Activated naive CD4-positive, alpha-beta T cell treated with Interleukin-2 at 50 U/mL for 16 hours (primary cell): ENCODE measurements around the gene C4orf33.
"Not testable (repeated sequence)": the region's sequence is repeated elsewhere in the genome, so short reads cannot be mapped to it uniquely, and the experiment has no call there.

ENCODE experiments used
- DNase-seq: peaks from one replicate; pipeline ENCODE4 v3.0.0-alpha.2; 2020

Gene C4orf33, protein sequence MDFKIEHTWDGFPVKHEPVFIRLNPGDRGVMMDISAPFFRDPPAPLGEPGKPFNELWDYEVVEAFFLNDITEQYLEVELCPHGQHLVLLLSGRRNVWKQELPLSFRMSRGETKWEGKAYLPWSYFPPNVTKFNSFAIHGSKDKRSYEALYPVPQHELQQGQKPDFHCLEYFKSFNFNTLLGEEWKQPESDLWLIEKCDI

DNA sequence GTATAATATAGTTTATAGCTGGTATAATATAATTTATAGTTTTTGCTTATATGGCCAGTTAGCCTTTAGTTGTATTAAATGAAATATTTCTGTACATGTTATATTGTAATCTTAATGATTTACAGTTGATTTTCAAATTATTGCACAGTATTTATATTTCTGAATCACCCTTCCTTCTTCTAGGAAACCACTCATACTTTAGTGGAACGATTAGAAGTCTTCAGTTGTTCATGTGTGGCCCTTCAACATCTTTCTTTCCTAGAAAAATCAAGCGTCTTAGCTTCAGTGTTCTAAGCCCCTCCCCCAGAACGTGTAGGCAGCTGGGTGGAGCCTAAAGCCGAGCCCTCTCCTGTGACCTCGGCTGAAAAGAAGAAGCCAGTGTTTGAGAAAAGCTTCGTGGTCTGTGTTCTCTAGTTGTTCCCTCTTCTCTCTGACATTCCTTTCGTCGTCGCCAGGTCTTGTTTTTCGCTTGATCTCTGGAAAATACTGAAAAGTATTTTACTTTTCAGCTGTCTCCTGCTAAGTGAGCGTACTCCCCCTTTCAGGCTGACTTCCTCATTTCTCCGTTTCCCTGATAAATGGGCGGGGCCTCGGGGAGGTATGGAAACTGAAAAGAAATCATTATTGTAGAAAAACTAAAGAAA, at the start of gene C4orf33:
Gene C4orf33, plus strand, starts transcription at position 342 of the 644 bp plus-strand sequence. CDS start 6,459 bp downstream, outside the sequence.
- peak; percentile 85 for DNase-seq

DNA sequence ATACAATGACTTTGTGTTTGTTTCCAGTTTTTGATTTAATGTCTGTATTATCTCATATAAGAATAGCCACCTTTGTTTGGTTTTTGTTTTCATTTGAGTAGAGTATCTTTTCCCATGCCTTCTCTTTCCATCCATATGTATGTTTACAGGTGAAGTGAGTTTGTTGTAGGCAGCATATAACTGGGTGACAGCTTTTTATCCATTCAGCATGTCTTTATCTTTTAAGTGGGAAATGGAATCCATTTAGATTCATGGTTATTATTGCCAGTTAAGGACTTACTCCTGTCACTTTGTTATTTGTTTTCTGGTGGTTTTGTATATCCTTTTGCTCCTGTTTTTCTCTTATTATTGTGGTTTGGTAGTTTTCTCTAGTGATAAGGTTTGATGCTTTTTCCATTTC, 36.9 kb upstream of the C4orf33 start:
- no peak for DNase-seq

DNA sequence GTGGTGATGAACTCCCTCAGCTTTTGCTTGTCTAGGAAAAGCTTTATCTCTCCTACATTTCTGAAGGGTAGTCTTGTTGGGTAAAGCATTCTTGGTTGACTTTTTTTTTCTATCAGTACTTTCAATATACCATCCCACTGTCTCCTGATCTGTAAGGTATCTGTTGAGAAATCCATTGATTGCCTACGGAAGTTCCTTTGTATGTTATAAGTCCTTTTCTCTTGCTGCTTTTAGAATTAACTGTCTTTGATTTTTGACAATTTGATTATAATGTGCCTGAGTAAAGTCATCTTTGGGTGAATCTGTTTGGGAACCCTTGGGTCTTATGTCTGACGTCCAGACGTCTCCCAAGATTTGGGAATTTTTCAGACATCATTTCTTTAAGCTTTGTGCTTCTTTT, 33.4 kb upstream of the C4orf33 start:
- DNase-seq: no peak

DNA sequence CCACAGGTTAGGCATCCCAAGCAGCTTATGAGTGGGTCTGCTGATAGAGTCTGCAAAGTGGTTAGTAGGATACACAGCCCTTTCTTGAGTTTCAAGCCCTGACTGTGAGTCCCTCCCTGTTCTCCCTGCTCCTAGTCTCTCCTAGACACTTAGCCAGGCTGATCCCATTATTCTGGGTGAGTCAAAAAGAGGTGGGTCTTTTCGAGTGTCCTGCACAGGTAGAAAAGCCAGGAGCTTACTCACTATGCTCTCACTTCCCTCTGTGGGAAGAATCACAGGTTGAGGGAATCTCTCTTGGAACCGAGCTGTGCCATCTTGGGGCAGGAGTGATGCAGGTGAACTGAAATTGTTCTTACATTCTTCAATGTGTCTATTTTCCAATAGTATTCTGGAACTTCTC, 32.3 kb upstream of the C4orf33 start:
- no peak for DNase-seq

DNA sequence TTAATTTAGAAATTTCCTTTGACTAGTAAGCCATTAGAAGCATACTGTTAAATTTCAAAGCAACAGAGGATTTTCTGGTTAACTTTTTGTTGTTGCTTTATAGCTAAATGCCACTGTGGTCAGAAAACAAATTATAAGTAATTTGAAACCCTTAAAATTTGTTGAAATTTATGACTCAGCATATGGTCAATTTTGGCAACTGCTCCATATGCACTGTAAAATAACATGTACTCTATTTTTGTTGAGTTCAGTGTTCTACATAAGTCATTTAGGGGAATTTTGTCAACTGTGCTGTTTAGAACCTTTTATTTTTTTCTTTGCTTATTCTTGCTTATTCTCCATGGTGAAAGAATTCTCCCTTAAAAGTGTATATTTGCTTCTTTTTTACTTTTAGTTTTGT, 31.2 kb upstream of the C4orf33 start:
- DNase-seq: no peak

DNA sequence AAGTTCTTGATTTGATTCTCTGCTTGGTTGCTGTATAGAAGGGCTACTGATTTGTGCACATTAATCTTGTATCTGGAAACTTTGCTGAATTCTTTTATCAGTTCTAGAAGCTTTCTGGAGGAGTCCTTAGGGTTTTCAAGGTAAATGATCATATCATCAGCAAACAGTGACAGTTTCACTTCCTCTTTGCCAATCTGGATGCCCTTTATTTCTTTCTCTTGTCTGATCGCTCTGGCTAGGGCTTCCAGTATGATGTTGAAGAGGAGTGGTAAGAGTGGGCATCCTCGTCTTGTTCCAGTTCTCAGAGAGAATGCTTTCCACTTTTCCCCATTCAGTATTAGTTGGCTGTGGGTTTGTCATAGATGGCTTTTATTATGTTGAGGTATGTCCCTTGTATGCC, 26.4 kb upstream of the C4orf33 start:
- DNase-seq: not testable (repeated sequence)

DNA sequence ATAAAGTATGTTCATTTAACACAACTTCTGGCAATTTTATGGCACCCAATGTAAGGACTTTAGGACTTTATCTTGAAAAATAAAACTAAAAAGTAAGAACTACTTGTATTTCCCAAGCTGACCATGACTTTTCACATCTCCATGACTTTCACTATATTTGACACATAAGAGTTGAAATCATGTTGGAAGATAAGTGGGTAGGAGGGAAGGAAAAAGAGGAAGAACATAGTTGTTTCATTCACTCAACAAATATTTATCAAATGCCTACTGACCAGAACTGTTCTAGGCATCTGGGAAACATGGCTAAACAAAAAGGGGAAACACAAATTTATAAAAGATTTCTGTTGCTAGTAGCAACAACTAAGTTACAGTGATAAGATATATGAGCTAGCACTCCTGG, 18.6 kb upstream of the C4orf33 start:
- DNase-seq: no peak

DNA sequence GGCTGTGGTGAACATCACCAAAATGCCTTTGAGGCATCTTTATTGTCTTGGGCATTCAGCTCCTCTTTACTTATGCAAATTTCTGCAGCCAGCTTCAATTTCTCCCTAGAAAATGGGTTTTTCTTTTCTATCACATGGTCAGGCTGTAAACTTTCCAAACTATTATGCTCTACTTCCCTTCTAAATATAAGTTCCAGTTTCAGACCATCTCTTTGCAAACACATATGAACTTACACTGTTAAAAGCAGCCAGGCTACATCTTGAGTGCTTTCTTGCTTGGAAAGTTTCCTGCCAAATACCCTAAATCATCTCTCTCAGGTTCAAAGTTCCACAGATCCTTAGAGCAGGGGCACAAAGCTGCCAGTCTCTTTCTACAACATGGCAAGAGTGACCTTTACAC, 15.8 kb upstream of the C4orf33 start:
- no peak for DNase-seq

DNA sequence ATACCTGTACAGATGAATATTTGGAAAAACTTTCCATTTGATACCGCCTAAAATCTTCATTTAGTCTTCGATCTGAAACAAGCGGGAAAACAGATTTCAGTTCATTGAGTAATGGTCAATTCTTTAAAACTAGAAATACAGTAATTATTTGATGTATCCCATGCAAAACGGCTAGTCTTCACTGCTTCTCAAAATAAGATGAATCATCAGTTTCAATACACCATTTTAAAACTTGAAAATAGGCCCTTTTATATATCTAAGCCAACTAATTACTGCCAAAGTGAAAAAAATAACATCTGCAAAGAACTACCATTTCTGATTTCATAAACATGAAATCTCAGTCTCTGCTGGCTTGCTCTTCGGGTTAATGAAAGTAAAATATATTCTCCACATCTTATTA, 13.7 kb upstream of the C4orf33 start:
- no peak for DNase-seq

DNA sequence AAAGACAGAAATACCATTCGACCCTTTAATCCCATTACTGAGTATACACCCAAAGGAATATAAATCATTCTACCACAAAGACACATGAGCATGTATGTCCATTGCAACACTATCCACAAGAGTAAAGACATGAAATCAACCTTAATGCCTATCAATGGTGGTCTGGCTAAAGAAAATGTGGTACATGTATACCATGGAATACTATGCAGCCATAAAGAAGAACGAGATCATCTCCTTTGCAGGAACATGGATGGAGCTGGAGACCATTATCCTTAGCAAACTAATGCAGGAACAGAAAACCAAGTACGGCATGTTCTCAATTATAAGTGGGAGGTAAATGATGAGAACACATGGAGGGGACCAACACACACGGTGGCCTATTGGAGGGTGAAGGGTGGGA, 10.5 kb upstream of the C4orf33 start:
- no peak for DNase-seq

DNA sequence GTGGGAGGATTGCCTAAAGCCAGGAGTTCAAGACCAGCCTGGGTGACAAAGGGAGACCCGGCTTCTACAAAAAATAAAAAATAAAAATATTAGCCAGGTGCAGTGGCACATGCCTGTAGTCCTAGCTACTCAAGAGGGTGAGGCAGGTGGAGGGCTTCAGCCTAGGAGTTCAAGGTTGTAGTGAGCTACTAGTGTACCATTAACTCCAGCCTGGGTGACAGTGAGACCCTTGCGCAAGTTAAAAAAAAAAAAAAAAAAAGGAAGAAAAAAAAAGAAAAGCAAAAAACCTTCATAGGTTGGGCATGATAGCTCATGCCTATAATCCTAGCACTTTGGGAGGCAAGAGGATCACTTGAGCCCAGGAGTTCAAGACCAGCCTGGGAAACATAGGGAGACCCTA, 8.4 kb upstream of the C4orf33 start:
- DNase-seq: no peak

DNA sequence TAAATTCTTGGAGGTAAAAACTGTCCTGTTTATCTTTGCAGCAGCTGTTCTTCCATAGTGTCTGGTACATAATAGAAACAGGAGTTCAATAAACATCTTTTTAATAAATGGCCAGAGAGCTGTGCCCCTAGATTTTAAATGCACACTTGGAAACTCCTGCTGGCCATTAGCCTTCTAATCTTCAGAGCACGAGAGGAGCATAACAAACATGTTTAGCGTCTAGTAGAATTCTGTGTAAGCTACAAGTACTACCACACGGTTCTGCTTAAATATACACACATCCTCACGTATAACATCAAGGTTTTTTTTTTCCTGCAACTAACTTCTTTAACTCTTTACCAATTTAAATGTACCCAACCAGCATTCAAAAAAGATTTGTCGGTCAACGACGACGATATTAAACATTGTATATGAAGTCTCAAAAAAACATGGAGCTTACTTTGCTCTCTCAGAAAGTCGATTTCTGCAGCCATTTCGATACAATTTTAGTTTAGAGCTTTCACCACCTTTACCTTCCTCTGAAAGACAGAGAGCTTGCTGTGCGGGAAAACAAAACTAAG, 3.2 kb upstream of the C4orf33 start:
- DNase-seq: no peak

DNA sequence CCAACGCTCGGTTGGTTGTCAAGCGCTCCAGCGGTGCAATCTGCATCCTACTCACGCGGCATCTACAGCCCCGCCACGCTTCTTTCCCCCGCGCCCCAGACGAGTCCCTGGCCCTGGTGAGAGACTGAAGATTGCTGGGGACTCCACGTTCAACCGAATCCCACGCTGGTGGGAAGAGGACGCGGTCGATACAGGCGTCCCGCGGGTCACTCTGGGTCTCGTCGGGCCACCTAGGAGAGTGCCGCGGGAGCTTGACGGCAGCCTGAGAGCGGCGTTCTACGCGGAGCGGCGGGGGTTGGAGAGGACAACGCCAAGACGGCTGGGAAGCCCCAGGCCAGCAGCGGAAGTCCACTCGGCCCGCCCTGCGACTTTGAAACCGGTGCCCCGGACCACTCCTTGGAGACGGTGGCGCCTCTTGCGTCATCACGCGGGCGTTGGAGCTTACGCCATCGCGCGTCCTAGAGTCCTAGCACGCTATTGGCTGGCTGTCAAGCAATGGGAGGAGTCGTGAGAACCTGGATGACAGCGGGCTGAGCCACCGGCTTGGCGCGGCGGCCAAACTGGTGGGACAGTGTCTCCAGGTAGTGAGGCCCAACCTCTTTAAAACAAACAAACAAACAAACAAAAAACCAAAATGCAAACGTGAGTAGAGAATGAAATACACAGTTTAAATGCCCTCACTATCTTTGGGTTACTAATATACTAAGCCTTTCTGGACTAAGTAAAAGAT, 2.6 kb upstream of the C4orf33 start, which contains the start of gene SCLT1:
Gene SCLT1, minus strand, starts transcription at position 349 of the 730 bp plus-strand sequence. CDS start 436 bp downstream, outside the sequence.
- DNase-seq: peak; percentile 96

DNA sequence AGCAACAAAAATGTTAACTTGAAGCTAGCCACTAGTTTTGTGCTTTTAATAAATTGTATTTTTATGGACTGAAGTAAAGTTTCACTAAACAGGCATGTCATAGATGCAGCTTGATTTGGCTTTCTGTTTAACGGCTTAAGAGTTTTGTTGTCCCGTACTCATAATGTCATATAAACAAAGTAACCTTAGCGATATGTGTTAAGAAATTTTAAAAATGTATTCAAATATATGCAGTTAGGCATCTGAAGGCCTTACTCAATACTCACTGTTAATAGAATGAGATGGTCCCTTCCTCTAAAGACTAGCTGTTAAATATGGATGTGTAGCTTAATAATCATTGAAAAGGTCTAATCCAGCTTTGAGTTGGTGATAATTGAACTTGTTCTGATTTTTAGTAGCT, 1.6 kb upstream of the C4orf33 start:
- no peak for DNase-seq

DNA sequence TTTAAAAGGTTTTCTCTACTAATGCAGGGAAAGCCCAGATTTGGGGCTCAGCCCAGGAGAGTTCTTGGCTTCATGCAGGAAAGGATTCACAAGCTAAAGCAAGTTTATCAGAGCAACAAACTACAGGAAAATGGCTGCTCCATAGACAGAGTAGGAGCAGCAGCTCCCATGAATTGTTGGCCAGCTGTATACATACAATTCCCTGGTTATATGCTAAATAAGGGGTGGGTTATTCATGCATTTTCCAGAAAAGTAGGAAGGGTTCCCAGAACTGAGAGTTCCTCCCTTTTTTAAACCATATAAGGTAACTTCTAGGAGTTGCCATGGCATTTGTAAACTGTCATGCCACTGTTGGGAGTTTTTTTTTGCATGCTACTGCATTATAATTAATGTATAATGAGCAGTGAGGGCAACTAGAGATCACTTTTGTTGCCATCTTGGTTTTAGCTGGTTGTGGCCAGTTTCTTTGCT, 2.6 kb downstream of the C4orf33 start:
- no peak for DNase-seq

DNA sequence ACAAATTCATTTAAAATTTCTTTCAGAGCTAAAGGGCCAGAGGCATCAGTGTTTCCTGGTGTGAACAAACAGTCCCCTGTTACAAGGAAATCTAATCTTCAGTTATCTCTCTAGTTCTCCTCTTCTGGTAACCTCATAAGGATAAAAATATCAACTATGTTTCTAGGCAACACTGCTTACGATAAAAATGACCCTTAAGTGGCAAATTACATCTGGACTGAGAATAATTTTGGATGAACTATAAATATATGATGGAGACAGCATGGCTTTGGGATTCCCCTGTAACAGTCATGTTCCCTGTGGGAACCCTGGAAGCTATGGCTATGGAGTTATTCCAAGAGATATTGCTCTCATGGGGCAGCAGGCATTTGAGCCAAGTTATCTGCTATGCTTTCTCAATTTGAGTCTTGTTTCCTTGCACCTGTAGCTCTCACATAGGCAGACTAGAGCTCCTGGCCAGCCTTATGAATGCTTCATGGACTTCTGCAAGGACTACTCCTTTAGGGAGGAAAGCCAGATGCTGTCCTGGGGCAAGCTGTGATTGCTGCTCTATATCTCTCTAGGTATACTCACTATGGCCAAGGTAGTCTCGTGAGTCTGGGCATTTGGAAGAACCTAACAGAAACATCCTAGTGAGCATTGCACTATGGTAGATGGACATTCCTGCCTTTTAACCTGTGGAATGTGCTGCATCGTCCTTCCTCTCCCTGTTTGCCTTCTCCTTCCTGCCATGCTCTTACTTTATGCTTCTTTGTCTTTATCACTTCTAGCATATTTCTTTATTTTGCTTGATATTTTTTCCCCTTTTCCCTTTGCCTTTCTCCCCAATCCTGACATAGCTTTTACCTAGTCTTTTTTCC, 14.2 kb downstream of the C4orf33 start:
- DNase-seq: no peak

DNA sequence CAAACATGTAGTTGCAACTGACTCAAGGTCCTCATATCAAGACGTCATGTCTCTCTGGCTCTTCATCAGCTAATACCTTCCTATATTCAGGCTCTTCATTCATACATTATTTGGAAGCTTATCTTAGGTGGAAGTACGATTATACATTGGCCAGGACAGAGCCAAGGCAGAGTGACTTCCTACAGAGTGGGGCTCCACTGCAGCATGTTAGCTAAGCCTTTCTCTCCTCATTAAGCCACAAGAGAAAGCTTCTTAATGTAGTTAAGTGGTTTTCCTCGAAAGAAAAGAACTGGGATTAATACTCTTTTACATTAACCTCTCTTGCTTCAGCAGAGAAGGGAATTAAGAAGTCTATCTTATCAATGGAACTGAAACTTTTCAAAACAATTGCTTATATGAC, 15.0 kb downstream of the C4orf33 start:
- DNase-seq: no peak

DNA sequence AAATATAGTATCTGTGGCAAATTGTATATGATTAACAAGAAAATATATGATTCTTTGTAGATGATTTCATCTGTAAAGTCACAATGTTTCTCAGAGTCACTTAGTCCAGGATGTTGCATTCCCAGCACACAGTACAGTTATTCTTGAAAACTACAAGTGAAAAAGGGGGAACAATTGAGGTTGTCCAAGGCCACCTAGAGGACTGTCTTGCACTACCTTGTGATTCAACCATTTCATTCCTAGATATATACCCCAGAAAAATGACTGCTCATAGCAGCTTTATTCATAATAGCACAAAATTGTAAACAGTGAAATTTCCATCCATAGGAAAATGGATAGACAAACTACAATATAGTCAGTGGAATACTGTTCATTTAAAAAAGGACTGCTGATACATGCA, 16.0 kb downstream of the C4orf33 start:
- DNase-seq: no peak

DNA sequence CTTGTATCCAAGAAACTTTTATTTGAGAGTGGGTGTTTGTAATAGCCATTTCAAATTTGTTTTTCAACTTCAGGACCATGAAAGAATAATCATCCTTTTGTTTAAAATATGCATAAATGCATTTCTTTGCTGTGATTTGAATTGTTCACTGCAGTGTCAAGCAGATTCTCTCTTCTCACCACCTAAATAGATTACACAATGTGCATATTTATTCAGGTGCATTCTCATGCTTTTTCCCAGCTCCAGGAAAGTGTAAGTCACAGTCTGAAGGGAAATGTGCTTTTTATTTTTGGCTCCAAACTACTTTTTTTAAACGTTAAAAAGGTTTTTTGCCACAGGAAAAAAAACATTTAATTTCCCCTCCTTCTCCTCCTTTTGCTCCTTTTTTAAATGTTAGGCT, 17.5 kb downstream of the C4orf33 start:
- no peak for DNase-seq

DNA sequence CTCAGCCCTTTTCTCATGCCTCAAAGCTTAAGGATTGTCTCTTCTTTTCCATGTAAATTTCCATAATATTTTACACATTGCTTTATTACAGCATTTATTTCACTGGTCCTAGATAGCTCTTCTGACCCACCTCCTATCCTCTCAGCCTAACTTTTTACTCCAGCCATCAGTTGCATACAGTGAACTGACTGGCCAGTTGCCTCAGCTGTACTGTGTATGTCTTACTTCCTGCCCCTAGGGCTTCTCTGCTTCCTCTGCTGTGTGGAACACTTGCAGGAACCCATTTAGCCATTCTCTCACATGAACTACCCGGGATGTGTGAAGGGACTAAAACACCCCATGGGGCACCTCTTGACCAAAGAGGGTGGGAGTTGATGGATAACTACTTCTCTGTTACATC, 18.0 kb downstream of the C4orf33 start:
- DNase-seq: no peak

DNA sequence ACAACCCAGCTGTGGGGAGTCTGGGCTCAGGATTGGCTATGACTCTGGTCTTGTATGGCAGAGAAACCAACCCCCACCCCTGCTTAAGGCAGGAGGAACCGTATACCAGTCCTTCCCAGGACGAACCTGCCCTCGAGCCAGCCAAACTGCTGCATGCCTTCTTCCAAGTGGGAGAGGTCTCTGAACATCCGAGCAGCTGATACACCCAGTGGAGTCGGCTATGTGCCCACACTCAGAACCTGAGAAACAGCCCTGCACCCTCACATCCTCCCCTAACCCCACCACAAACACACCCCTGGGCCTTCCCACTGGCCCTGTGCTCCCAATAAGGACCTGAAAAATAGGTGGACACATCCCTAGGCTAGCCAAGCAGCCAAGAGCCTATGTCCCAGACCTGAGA, 21.8 kb downstream of the C4orf33 start:
- DNase-seq: no peak

DNA sequence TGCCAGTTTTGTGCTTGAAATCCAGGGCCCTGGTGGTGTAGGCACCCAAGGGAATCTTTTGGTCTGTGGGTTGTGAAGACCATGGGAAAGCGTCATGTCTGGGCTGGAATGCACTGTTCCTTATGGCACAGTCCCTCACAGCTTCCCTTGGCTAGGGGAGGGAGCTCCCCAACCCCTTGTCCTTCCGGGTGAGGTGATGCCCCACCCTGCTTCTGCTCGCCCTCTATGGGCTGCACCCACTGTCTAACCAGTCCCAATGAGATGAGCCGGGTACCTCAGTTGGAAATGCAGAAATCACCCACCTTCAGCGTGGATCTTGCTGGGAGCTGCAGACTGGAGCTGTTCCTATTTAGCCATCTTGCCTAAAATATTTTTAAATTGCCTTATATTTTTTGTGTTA, 30.7 kb downstream of the C4orf33 start:
- not testable (repeated sequence) for DNase-seq

DNA sequence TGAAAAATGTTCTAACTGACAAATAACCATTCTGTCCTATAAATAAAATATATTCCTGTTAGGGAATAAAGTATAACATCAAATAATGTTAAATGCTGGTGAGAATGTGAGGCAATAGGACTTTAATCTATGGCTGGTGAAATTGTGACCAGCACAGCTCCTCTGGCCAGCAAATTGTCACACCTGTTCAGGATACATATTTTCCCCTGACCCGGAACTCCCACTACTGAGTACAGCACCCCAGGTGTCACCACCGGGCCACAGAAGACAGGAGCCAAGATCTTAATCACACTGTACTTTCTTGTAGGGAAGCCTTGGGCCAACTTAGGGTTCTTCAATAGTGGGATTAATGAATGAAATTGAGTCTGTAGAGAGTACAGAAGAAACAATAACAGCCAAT, 33.2 kb downstream of the C4orf33 start:
- no peak for DNase-seq
